GM19099 (cell line): Measurements from ENCODE around the gene TRIM29.

Experiments used
- POLR2A ChIP-seq: IDR thresholded peaks from 3 replicates; pipeline ENCODE4 v1.6.1; 2011; ENCODE audit warnings: low read depth; ENCODE audit not compliant: insufficient read length; ENCODE audit errors: extremely low read depth

Gene TRIM29

DNA sequence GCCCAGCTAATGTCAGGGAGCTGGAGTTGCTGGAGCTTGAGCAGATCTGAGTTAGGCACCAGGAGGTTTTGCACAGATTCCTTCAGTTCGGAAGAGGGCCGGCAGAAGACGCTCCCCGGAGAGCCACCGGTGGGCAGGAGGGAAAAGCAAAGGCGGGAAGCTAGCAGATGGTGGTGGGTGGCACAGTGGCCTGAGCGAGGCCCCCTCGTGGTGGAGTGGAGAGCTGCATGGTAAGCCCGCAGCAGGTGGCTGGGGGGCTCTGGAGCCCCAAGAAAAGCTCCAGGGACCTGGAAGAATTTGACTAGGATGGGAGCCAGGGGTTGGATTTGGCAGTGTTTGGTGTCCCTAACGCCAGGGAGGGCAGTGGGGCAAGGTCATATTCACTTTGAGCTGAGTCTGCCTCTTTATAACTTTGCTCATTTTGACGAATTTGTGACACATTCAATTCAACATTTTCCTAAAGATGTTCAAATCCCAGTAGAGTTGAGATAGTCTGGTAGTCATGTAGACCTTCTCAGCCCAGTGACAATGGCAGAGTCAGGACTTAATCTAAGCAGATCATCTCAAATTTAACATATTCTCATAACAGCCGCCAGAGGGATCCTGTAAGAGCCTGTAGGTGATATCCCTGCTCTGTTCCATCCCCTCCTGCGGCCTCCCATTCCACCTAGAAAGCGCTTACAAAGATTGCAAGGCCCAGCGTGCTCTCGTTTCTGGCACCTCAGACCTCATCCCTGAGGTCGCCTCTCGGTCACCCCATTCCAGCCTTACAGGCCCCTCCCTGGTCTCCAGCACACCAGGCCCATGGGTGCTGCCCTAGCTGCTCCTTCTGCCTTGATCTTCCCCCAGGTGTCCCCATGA is 57.9 kb downstream of the TRIM29 start:
- no peak for TF ChIP-seq POLR2A

GRCh38 chr11:120078397-120078796 is 59.5 kb downstream of the TRIM29 start:
- no peak for TF ChIP-seq POLR2A

GRCh38 chr11:120074076-120074475 is 63.8 kb downstream of the TRIM29 start:
- no peak for TF ChIP-seq POLR2A

- no peak for TF ChIP-seq POLR2A
These were observed 64.7 kb downstream of the TRIM29 start for GRCh38 chr11:120073196-120073595.

DNA sequence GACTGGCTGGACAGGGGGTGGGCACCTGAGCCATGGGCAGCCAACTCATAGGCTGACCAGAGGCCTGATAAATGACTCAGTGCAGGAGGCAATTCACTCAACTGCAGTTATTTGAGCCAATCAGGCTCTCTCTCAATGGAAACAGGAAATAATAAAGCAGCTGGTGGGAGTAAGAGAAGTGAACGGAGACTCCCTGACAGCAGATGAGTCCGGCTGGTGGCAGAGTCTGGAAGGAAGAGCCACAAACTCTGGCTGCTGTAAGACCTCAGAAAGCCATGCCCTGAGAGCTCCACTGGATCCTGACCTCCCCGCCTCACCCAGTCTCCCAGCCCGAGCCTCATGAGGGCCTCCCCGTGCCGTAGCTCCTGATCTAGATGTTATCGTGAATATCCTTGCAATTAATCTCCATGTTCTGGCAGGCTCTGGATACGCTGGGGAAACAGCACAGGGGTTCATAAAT is 69.8 kb downstream of the TRIM29 start:
- no peak for TF ChIP-seq POLR2A

- TF ChIP-seq POLR2A, result no peak
These were observed 70.3 kb downstream of the TRIM29 start for GRCh38 chr11:120067438-120068113.

DNA sequence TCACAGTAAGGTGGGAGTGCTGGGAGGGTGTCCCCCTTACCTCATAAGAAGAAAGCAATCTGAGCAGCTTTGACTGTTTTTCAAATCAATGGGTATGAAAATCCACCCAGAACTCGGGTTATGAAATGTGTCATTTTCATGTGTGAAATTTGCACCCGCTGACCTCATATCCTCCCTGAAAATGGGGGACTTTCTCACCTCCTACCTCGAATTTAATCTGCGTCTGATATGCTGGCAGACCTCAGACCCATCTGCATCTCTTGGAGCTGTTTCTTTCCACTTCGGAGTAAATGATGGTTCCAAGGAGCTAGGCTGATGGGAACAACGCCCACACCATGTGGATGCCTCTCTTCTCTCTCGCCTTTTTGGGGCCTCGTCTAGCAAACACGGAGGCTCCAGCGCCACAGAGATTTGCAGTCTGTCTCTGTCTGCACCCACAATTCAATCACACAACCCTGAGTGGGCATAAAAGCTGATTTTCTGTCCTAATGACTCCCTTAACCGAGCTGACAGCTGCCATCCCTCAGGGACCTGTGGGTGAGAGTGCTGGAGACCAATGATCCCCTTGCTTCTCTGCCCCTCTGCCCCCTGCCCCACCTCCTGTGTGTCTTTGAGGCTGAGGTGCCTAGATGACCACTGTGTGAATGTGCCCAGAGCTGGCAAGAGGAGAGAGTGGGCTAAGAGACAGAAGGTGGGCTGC is 71.0 kb downstream of the TRIM29 start:
- TF ChIP-seq POLR2A, result no peak

DNA sequence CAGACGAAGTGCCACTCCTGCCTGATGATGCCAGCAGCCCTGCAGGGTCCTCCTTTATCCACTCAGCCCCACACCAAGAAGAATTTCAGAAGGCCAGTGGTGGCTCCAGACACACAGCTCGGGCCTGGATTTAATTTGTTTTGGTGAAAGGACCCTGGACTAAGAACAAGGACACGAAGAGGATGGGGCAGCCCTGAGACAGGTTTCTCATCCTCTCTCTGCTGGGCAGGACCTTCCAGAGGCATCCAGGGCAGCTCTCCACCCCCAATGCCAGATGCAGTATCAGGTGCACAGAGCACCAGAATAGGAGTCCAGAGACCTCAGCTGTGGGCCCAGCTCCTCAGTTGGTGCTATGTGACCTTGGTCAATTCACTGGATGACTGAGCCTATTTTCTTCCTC is 72.0 kb downstream of the TRIM29 start:
- TF ChIP-seq POLR2A, result no peak

GRCh38 chr11:120065176-120065575 is 72.7 kb downstream of the TRIM29 start:
- TF ChIP-seq POLR2A, result no peak

DNA sequence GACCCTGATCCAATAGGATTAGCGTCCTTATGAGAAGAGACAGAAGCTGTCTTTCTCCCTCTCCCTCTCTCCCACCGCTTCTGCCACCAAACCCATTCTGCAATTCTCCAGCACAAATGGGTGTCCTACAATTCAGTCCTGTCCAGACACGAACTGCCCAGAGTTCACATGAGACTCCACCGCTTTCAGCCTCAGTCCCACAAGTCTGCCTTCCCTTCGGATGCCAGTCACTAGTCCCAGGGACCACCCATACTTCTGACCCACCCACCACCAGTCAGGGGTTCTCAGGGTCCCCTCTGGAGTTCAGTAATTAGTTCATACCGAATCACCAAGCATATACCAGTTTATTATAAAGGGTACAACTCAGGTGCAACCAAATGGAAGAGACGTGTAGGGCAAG is 73.6 kb downstream of the TRIM29 start:
- no peak for TF ChIP-seq POLR2A

- TF ChIP-seq POLR2A, result no peak
These were observed 74.1 kb downstream of the TRIM29 start for GRCh38 chr11:120063686-120064340.

DNA sequence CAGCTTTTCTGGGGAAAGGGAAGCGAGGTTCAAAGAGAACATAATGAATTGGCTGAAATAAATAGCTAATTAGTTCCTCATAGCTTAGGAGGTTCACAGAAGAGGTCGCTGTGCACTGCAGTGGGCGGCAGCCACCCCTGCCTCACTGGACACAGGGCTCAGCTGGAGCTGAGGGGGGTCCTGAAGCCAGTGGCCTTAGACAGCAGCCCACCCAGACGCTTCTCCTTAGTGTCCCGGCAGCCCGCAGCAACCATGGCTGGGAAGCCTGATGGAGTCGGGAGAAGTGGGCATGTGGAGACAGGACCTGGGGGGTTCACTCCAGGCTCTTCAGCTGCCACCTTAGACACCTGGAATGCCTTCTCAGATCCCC is 75.4 kb downstream of the TRIM29 start:
- TF ChIP-seq POLR2A, result no peak

DNA sequence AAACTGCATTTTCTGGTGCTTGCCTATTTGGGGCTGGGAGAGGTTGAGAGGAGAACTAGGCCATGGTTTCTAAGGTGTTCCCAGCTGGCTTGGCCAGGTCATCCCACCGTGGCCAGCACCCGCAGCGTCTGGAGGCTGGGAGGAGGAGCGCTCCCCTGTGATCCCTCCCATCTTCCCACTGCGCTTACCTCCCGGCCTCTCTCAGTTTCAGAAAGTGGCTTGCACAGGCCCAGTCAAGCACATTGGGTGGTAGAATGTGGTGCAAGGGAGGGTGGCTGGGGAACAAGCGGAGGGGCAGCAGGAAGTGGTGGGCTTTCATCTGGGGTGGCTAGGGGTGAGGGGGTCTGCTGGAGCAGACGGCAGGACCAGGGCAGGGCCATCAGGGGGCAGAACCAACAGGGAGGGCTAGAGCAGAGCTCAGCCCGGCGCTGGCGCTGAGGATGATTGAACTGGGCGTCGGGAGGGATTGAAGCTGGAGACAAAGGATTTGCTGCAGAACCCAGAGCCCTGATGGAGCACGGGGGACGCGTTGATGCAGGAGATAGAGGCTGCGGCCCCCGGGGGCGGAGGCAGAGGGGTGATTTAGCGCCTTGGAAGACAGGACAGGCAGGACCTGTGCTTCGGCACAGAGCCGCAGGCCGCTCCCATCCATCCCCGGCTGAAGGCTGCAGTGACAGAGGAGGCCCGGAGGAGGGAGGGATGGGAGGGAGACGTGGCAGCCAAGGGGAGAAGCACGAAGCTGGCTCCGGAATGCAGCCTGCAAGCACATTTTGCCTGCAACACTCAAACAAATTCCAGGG is 76.0 kb downstream of the TRIM29 start:
- TF ChIP-seq POLR2A, result no peak
